Activated T-helper 17 cell treated with anti-CD3 and anti-CD28 coated beads, Interleukin-2, amount 50 U/mL, for 72 hours (primary cell): ENCODE measurements around the gene WDR43. TPM values are rescaled to one million over a fixed set of nuclear protein-coding genes. Genes with fewer than 3 reads are reported as not detected.

ENCODE experiments used
- ATAC-seq: fragments of 150-1000 bp; cut with Tn5 transposase; replicated peaks from 2 replicates; pipeline ENCODE4 v1.10.0; 2021; ENCODE audit warnings: mild to moderate bottlenecking, moderate library complexity
- H3K27ac Mint-ChIP-seq: one replicate; pipeline ENCODE4 v1.8.0; 2022; ENCODE audit warnings: mixed read lengths
- H3K27me3 Mint-ChIP-seq: one replicate; pipeline ENCODE4 v1.8.0; 2022; ENCODE audit warnings: mixed read lengths
- H3K36me3 Mint-ChIP-seq: one replicate; pipeline ENCODE4 v1.8.0; 2022; ENCODE audit warnings: low read depth, mild to moderate bottlenecking, mixed read lengths
- H3K4me1 Mint-ChIP-seq: one replicate; pipeline ENCODE4 v1.8.0; 2022; ENCODE audit warnings: mixed read lengths
- H3K4me3 Mint-ChIP-seq: one replicate; pipeline ENCODE4 v1.8.0; 2022; ENCODE audit warnings: mild to moderate bottlenecking, mixed read lengths
- H3K9me3 Mint-ChIP-seq: one replicate; pipeline ENCODE4 v1.8.0; 2022; ENCODE audit warnings: mixed read lengths
- total RNA-seq, 2 donors: library from RNA; stranded (reverse); gene quantifications; one replicate each; pipeline ENCODE4 v1.2.3, GENCODE V29; 2022

Gene WDR43
- total RNA-seq, 2 donors from 2014 or later, result 63.7 to 146 TPM

- peaks cover 94% of the 10 kb centered on the region for H3K36me3 Mint-ChIP-seq
- peaks cover 35% of the 10 kb centered on the region for H3K4me1 Mint-ChIP-seq
- H3K27me3 Mint-ChIP-seq, result no peaks in the 10 kb centered on the region
- peak overlapping the region; percentile 31 for H3K27ac Mint-ChIP-seq
- H3K4me3 Mint-ChIP-seq, result no peak overlapping the region
- no peaks in the 10 kb centered on the region for H3K9me3 Mint-ChIP-seq
- no peak for ATAC-seq
Observed at GRCh38 chr2:28902584-28902983, 8.1 kb downstream of the WDR43 start.

- peaks cover 96% of the 10 kb centered on the region for H3K36me3 Mint-ChIP-seq
- ATAC-seq, result no peak
- H3K4me3 Mint-ChIP-seq, result no peak overlapping the region
- H3K4me1 Mint-ChIP-seq, result peaks cover 24% of the 10 kb centered on the region
- no peaks in the 10 kb centered on the region for H3K9me3 Mint-ChIP-seq
- H3K27me3 Mint-ChIP-seq, result no peaks in the 10 kb centered on the region
- peak overlapping the region; percentile 81 for H3K27ac Mint-ChIP-seq
Observed at GRCh38 chr2:28904295-28904694, 9.8 kb downstream of the WDR43 start.

GRCh38 chr2:28904802-28905457 lies 10.5 kb downstream of the WDR43 start:
- ATAC-seq, result peak; percentile 78
- no peaks in the 10 kb centered on the region for H3K27me3 Mint-ChIP-seq
- peaks cover 22% of the 10 kb centered on the region for H3K4me1 Mint-ChIP-seq
- H3K27ac Mint-ChIP-seq, result peak overlapping the region; percentile 81
- no peaks in the 10 kb centered on the region for H3K9me3 Mint-ChIP-seq
- H3K4me3 Mint-ChIP-seq, result peak overlapping the region; percentile 39
- peaks cover 96% of the 10 kb centered on the region for H3K36me3 Mint-ChIP-seq

DNA sequence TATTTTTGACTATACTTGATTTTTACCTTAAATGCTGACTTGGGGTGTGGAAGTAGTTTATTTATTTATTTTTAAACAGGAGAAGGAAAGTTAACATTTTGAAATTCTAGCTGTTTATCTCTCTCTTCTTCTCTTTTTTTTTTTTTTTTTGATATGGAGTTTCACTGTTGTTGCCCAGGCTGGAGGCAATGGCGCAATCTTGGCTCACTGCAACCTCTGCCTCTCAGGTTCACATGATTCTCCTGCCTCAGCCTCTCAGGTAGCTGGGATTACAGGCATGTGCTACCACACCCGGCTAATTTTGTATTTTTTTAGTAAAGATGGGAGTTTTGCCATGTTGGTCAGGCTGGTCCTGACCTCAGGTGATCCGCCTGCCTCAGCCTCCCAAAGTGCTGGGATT lies 11.1 kb downstream of the WDR43 start:
- peaks cover 100% of the 10 kb centered on the region for H3K36me3 Mint-ChIP-seq
- no peaks in the 10 kb centered on the region for H3K27me3 Mint-ChIP-seq
- H3K9me3 Mint-ChIP-seq, result no peaks in the 10 kb centered on the region
- peaks cover 23% of the 10 kb centered on the region for H3K4me1 Mint-ChIP-seq
- H3K27ac Mint-ChIP-seq, result peak overlapping the region; percentile 81
- peak overlapping the region; percentile 39 for H3K4me3 Mint-ChIP-seq
- ATAC-seq, result no peak

DNA sequence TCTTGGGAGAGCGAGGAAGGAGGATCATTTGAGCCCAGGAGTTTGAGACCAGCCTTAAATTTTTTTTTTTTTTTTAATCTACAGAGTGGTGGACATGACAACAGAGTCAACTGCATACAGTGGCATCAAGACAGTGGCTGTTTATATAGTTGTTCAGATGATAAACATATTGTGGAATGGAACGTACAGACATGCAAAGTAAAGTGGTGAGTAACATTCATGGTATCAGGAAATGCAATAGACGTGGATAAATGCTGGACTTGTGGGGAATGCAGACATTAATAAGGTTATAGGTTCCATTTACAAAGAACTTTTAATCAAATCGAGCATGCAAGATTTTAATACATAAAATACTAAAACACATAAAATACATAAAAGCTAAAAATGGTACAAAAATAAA lies 11.9 kb downstream of the WDR43 start:
- Mint-ChIP-seq H3K4me1 (peaks cover 18% of the 10 kb centered on the region), H3K27ac (peak overlapping the region; percentile 34), H3K36me3 (peaks cover 100% of the 10 kb centered on the region), H3K9me3 (no peaks in the 10 kb centered on the region), H3K4me3 (no peak overlapping the region), H3K27me3 (no peaks in the 10 kb centered on the region)
- no peak for ATAC-seq

DNA sequence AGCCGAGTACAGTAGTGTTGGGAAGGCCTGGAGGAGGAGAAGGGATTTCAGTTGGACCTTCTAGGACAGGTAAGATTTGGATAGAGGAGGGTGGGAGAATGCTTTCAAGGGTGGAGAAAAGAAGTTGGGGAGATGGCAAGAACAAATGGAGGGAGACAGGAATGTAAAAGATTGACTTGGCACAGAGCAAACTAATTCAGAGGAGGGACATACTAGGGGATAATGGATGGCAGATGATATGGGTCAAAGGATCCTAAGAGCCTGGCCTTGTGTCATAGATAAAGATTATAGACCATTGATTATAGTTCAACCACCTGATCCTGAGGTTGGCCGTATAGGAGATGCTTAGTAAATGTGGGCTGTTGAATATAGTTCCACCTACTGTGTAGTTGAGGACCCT lies 12.4 kb downstream of the WDR43 start:
- ATAC-seq, result no peak
- Mint-ChIP-seq H3K36me3 (peaks cover 100% of the 10 kb centered on the region), H3K27ac (peak overlapping the region; percentile 34), H3K4me1 (peaks cover 18% of the 10 kb centered on the region), H3K27me3 (no peaks in the 10 kb centered on the region), H3K9me3 (no peaks in the 10 kb centered on the region), H3K4me3 (no peak overlapping the region)

DNA sequence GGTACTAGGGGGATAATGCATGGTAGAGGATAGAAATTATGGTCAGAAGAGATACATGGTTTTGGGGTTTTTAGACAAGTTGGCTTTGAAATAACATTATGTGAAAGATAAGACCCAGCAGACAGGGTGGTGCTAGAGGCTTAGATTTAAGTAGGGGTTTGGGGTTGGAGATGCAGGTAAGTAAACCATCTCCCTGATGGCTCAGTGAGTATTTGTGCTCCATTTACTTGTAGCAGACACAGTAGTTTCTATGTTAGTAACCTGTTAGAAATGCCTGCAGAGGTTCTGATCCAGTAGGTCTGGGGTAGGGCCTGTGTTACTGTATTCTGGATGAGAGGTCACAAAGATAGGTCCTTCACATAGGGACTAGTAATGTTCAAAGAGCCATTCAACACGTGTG lies 13.7 kb downstream of the WDR43 start:
- no peak overlapping the region for H3K27ac Mint-ChIP-seq
- H3K9me3 Mint-ChIP-seq, result no peaks in the 10 kb centered on the region
- H3K4me1 Mint-ChIP-seq, result peaks cover 18% of the 10 kb centered on the region
- H3K4me3 Mint-ChIP-seq, result no peak overlapping the region
- ATAC-seq, result no peak
- H3K27me3 Mint-ChIP-seq, result no peaks in the 10 kb centered on the region
- H3K36me3 Mint-ChIP-seq, result peaks cover 97% of the 10 kb centered on the region

DNA sequence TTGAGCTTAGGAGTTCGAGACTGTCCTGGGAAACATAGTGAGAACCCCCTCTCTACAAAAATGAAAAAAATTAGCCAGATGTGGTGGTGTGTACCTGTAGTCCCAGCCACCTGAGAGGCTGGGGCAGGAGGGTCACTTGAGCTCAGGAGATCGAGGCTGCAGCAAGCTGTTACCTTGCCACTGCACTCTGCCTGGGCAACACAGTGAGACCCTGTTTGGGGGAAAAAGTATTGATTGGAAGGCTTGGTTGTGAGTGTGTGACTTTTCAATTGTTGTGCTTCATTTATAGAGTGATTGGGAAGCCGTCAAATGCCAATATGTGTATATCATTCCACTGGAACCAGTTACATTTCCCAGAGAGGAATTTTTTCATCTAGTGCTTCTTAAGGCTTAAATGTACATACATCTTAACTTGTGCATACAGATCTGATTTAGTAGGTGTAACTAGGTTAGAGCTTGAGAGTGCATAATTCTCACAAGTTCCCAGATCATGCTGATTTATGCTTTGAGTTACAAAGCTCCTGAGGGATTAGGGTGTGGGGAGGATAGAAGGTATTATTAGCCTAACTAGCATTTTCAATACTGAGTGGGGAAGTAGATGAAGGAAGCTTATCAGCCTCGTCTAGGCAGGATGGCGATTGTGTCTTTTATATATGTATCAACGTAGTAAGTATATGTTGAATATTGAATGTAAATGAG lies 15.3 kb downstream of the WDR43 start:
- H3K9me3 Mint-ChIP-seq, result no peaks in the 10 kb centered on the region
- H3K4me1 Mint-ChIP-seq, result peaks cover 15% of the 10 kb centered on the region
- ATAC-seq, result no peak
- peaks cover 97% of the 10 kb centered on the region for H3K36me3 Mint-ChIP-seq
- H3K4me3 Mint-ChIP-seq, result no peak overlapping the region
- no peaks in the 10 kb centered on the region for H3K27me3 Mint-ChIP-seq
- H3K27ac Mint-ChIP-seq, result no peak overlapping the region

- ATAC-seq, result no peak
- Mint-ChIP-seq H3K27me3 (no peaks in the 10 kb centered on the region), H3K27ac (peak overlapping the region; percentile 28), H3K4me3 (no peak overlapping the region), H3K36me3 (peaks cover 90% of the 10 kb centered on the region), H3K9me3 (no peaks in the 10 kb centered on the region), H3K4me1 (no peaks in the 10 kb centered on the region)
Observed at GRCh38 chr2:28915939-28916338, 21.5 kb downstream of the WDR43 start.

DNA sequence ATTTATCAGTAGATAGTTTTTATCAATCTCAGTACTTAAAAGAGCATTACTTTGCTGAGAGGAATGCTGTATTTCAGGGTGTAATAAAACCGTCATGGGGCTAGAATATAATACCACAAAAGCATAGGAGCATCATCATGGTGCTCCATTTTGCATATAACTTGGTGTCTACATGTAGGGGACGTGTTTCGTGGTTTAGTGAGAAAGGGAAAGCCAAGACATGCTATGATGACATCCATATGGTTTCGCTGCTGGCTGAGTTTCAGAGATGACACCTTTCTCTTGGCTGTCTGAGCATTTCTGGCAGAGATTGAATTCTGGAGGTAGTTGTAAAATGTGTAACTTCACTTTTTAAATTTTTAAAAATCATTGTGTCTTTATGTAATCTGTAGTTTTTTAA lies 32.4 kb downstream of the WDR43 start:
- Mint-ChIP-seq H3K4me1 (peaks cover 9% of the 10 kb centered on the region), H3K9me3 (no peaks in the 10 kb centered on the region), H3K27me3 (no peaks in the 10 kb centered on the region), H3K4me3 (no peak overlapping the region), H3K36me3 (peaks cover 100% of the 10 kb centered on the region), H3K27ac (peak overlapping the region; percentile 20)
- no peak for ATAC-seq

GRCh38 chr2:28927469-28927868 lies 33.0 kb downstream of the WDR43 start:
- ATAC-seq, result no peak
- Mint-ChIP-seq H3K4me1 (peaks cover 9% of the 10 kb centered on the region), H3K27me3 (no peaks in the 10 kb centered on the region), H3K9me3 (no peaks in the 10 kb centered on the region), H3K36me3 (peaks cover 100% of the 10 kb centered on the region), H3K4me3 (no peak overlapping the region), H3K27ac (peak overlapping the region; percentile 11)

GRCh38 chr2:28927878-28928277 lies 33.4 kb downstream of the WDR43 start:
- Mint-ChIP-seq H3K27ac (peak overlapping the region; percentile 11), H3K9me3 (no peaks in the 10 kb centered on the region), H3K4me1 (peaks cover 9% of the 10 kb centered on the region), H3K27me3 (no peaks in the 10 kb centered on the region), H3K4me3 (no peak overlapping the region), H3K36me3 (peaks cover 100% of the 10 kb centered on the region)
- no peak for ATAC-seq

DNA sequence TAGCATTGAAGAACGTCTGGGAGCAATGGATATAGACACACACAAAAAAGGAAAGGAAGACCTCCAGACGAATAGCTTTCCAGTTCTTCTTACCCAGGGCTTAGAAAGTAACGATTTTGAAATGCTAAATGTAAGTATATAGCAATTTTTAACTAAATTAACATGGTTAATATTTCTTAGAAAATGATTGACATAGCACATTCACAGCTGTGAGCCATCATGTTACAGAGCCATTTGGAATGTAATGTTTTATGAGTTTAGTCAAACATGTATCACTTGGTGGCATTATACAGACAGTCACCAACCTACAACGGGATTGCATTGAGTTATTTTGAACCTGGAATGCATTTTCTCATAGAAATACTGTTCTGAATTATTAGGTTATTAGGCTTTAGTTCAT lies 35.1 kb downstream of the WDR43 start:
- H3K36me3 Mint-ChIP-seq, result peaks cover 100% of the 10 kb centered on the region
- no peaks in the 10 kb centered on the region for H3K9me3 Mint-ChIP-seq
- ATAC-seq, result no peak
- H3K4me1 Mint-ChIP-seq, result no peaks in the 10 kb centered on the region
- no peak overlapping the region for H3K27ac Mint-ChIP-seq
- H3K4me3 Mint-ChIP-seq, result no peak overlapping the region
- H3K27me3 Mint-ChIP-seq, result no peaks in the 10 kb centered on the region

- no peak overlapping the region for H3K27ac Mint-ChIP-seq
- no peaks in the 10 kb centered on the region for H3K4me1 Mint-ChIP-seq
- peaks cover 100% of the 10 kb centered on the region for H3K36me3 Mint-ChIP-seq
- no peak for ATAC-seq
- no peaks in the 10 kb centered on the region for H3K9me3 Mint-ChIP-seq
- no peak overlapping the region for H3K4me3 Mint-ChIP-seq
- no peaks in the 10 kb centered on the region for H3K27me3 Mint-ChIP-seq
Observed at GRCh38 chr2:28930205-28930604, 35.7 kb downstream of the WDR43 start.

GRCh38 chr2:28934769-28935168 lies 40.3 kb downstream of the WDR43 start:
- H3K27ac Mint-ChIP-seq, result no peak overlapping the region
- no peak for ATAC-seq
- H3K36me3 Mint-ChIP-seq, result peaks cover 100% of the 10 kb centered on the region
- no peaks in the 10 kb centered on the region for H3K27me3 Mint-ChIP-seq
- no peak overlapping the region for H3K4me3 Mint-ChIP-seq
- H3K4me1 Mint-ChIP-seq, result no peaks in the 10 kb centered on the region
- H3K9me3 Mint-ChIP-seq, result no peaks in the 10 kb centered on the region
